Activated B cell treated with CpG ODN at 0.5 μM for 24 hours (primary cell): ENCODE measurements around the gene MFAP4. TPM values are rescaled to one million over a fixed set of nuclear protein-coding genes. Genes with fewer than 3 reads are reported as not detected.

Experiments
- ATAC-seq: fragments of 200-7000 bp; cut with Tn5 transposase; one replicate; pipeline ENCODE4 v1.10.0; 2021; ENCODE audit warnings: low read depth, mild to moderate bottlenecking, moderate library complexity
- CTCF ChIA-PET: fragments of 350-600 bp; sonication (Branson Sonifier 250); formaldehyde crosslinking; loops from one replicate; lab custom pipeline; 2021; ENCODE audit warnings: antibody characterized with exemption; lab: Charles Lee
- POLR2A ChIA-PET: fragments of 350-600 bp; sonication (Branson Sonifier 250); formaldehyde crosslinking; loops from one replicate; lab custom pipeline; 2021; ENCODE audit warnings: antibody characterized with exemption; lab: Charles Lee
- DNase-seq: peaks from one replicate; pipeline ENCODE4 v3.0.0; 2022
- H3K27ac Mint-ChIP-seq: one replicate; pipeline ENCODE4 v1.8.0; 2020; ENCODE audit warnings: mixed read lengths
- H3K27me3 Mint-ChIP-seq: one replicate; pipeline ENCODE4 v1.8.0; 2021; ENCODE audit warnings: mixed read lengths
- H3K36me3 Mint-ChIP-seq: one replicate; pipeline ENCODE4 v1.8.0; 2021; ENCODE audit warnings: low read depth, mixed read lengths
- H3K4me1 Mint-ChIP-seq: one replicate; pipeline ENCODE4 v1.8.0; 2021; ENCODE audit warnings: mixed read lengths
- H3K4me3 Mint-ChIP-seq: one replicate; pipeline ENCODE4 v1.8.0; 2020; ENCODE audit warnings: mild to moderate bottlenecking, mixed read lengths
- H3K9me3 Mint-ChIP-seq: one replicate; pipeline ENCODE4 v1.8.0; 2020; ENCODE audit warnings: mixed read lengths
- intact Hi-C: fragments of 100-400 bp; cut with micrococcal nuclease; formaldehyde crosslinking; loops from one replicate; pipeline ENCODE4 v1.15.1; 2024
- total RNA-seq: library from RNA; stranded (reverse); gene quantifications from 2 replicates; pipeline ENCODE4 v1.2.3, GENCODE V29; 2022
- TF ChIP-seq, protein P1 (sequence below): fragments of 200-600 bp; IDR thresholded peaks from one replicate; pipeline ENCODE4 v1.8.0; 2022; ENCODE audit warnings: antibody characterized with exemption, mild to moderate bottlenecking

Gene MFAP4
- total RNA-seq, 1 donor from 2014 or later = not detected

- ChIA-PET CTCF (no interaction called here), POLR2A (no interaction called here)
- Mint-ChIP-seq H3K4me1 (peaks cover 5% of the 10 kb centered on the region), H3K36me3 (no peaks in the 10 kb centered on the region), H3K9me3 (no peaks in the 10 kb centered on the region), H3K27me3 (peaks cover 2% of the 10 kb centered on the region), H3K4me3 (no peak overlapping the region), H3K27ac (no peak overlapping the region)
- TF ChIP-seq, protein P1, sequence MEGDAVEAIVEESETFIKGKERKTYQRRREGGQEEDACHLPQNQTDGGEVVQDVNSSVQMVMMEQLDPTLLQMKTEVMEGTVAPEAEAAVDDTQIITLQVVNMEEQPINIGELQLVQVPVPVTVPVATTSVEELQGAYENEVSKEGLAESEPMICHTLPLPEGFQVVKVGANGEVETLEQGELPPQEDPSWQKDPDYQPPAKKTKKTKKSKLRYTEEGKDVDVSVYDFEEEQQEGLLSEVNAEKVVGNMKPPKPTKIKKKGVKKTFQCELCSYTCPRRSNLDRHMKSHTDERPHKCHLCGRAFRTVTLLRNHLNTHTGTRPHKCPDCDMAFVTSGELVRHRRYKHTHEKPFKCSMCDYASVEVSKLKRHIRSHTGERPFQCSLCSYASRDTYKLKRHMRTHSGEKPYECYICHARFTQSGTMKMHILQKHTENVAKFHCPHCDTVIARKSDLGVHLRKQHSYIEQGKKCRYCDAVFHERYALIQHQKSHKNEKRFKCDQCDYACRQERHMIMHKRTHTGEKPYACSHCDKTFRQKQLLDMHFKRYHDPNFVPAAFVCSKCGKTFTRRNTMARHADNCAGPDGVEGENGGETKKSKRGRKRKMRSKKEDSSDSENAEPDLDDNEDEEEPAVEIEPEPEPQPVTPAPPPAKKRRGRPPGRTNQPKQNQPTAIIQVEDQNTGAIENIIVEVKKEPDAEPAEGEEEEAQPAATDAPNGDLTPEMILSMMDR = no peak
- ATAC-seq (no peak), DNase-seq (no peak)
- intact Hi-C loops = no loop called here
These were observed 45.1 kb downstream of the MFAP4 start for GRCh38 chr17:19341641-19342610.

GRCh38 chr17:19341211-19341631 lies 45.8 kb downstream of the MFAP4 start:
- H3K9me3 Mint-ChIP-seq = no peaks in the 10 kb centered on the region
- H3K4me3 Mint-ChIP-seq = no peak overlapping the region
- no peak overlapping the region for H3K27ac Mint-ChIP-seq
- ChIA-PET CTCF (no interaction called here), POLR2A (no interaction called here)
- no peaks in the 10 kb centered on the region for H3K4me1 Mint-ChIP-seq
- ATAC-seq (no peak), DNase-seq (no peak)
- H3K36me3 Mint-ChIP-seq = no peaks in the 10 kb centered on the region
- H3K27me3 Mint-ChIP-seq = no peaks in the 10 kb centered on the region
- TF ChIP-seq, protein P1 = no peak
- intact Hi-C loops = no loop called here

DNA sequence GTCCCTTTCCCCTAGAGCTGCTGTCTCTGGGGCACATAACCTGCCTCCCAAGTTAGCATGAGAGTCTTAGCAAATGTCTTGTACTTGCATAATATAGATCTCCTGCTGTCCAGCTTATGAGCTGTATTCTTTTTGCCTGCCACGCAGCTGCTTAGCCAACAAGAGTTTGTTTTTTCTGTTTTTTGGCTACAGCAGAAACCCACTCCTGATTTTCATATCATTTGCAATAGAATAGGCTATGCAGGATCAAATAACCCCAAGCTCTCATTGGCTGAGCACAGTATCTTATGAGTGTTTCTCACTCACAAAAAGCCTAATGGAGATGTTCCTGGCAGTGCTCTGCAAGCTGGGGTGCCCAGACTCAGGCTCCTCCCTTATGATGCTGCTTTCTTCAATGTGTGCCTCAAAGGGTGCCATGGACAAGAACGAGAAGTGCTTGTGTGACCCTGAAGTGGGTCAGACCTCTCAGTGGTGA lies 47.6 kb downstream of the MFAP4 start:
- Mint-ChIP-seq H3K4me1 (no peaks in the 10 kb centered on the region), H3K9me3 (no peaks in the 10 kb centered on the region), H3K4me3 (no peak overlapping the region), H3K36me3 (no peaks in the 10 kb centered on the region), H3K27ac (no peak overlapping the region), H3K27me3 (no peaks in the 10 kb centered on the region)
- POLR2A ChIA-PET = no interaction called here
- ATAC-seq (no peak), DNase-seq (no peak)
- CTCF ChIA-PET = interaction anchor here (1.1 to 2.5 kb wide), 5 partner anchors 11 to 108 kb away, joined by 3 to 15 read pairs (median 11); no protein-coding TSS in a partner anchor
- intact Hi-C loops = loop anchor here (5.0 to 10.0 kb wide), 2 partner anchors 37 to 55 kb away; no protein-coding TSS in a partner anchor
- TF ChIP-seq, protein P1 = no peak

DNA sequence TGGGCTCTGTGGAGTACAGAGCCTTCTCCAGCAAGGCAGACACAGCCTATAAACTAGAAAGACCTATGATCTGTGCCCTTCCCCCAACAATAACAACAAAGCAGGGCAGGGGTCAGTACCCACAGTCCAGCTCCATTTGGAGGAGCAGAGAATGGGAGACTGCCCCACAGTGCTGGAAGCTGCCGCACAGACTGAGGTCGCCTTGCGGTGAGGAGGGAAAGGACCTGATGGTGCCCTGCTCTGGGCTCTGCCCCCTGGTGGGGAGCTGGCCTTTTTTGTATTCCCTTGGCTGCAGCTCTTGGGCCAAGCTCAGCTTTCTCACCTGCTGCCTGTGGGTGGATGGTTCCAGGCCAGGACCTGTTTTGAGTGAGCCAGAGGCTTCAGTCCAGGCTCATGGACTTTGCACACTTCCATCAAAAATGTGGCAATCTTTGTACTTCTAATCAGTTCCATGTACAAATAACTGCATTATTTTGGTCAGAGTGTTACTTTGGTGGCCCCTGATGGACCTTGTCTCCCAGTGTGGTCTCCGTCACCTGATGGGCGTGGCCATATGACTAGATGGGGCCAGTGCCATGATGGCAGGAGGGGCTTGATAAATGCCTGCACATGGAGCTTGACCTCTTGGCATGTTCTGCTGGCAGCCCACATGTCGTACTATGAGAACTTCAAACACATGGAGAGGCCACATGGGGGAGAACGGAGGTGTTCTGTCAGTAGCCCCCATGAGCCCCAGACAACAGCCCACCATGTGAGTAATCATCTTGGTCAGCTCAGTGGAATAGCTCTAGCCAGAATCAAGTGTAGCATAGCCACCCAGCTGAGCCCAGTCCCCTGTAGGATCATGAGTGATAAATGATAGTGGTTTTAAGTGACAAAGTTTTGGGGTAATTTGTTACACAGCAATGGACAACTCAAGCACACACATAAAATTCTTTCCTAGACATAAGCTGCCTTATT lies 48.7 kb downstream of the MFAP4 start:
- ChIA-PET POLR2A (no interaction called here), CTCF (interaction anchor here (0.6 to 2.5 kb wide), 21 partner anchors 8 to 428 kb away, joined by 3 to 15 read pairs (median 3); partner anchors contain the start of gene MAPK7)
- H3K4me3 Mint-ChIP-seq = no peak overlapping the region
- TF ChIP-seq, protein P1 = peak; percentile 28
- no peak overlapping the region for H3K27ac Mint-ChIP-seq
- H3K4me1 Mint-ChIP-seq = no peaks in the 10 kb centered on the region
- peak; percentile 65 for DNase-seq
- ATAC-seq = peak; percentile 99
- no peaks in the 10 kb centered on the region for H3K36me3 Mint-ChIP-seq
- H3K27me3 Mint-ChIP-seq = no peaks in the 10 kb centered on the region
- intact Hi-C loops = loop anchor here (1.0 to 10.0 kb wide), 4 partner anchors 21 to 109 kb away; no protein-coding TSS in a partner anchor
- no peaks in the 10 kb centered on the region for H3K9me3 Mint-ChIP-seq
